Ovary (tissue), 3 donors: Measurements from ENCODE around the gene MCF2L.

ENCODE experiments used
- EP300 ChIP-seq: sonication (generic); formaldehyde crosslinking; IDR thresholded peaks from one replicate; pipeline ENCODE4 v1.6.1; 2017; ENCODE audit warnings: antibody characterized with exemption
- TF ChIP-seq, protein P1 (sequence below), 3 donors: fragments of 450-650 bp in 2 of 3; fragments of 200-600 bp in 1 of 3; IDR thresholded peaks; one replicate each; pipeline versions ENCODE4 v1.5.1 to v1.8.0; 2016 to 2022; ENCODE audit warnings: antibody characterized with exemption in 3 of 3, mild to moderate bottlenecking in 1 of 3
- donor health status: DM: no; HTN: no; CAD: no.

DNA sequence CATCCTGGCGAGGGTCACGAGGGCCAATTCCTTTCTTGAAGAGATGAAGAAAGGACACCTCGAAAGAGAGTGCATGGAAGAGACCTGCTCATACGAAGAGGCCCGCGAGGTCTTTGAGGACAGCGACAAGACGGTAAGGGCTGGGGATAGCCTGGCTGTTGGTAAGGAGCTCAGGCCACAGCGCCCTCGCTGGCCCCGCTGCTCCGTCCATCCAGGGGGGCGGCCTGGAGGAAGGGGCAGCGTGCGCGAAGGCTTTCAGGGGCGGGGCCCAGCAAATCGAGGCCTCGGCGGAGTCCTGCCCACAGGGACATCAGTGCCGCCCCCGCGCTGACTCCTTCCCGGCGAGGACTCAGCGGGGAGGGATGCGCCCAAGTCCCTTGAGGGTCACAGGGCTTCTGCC is 160.5 kb downstream of the MCF2L start:
- TF ChIP-seq, protein P1, sequence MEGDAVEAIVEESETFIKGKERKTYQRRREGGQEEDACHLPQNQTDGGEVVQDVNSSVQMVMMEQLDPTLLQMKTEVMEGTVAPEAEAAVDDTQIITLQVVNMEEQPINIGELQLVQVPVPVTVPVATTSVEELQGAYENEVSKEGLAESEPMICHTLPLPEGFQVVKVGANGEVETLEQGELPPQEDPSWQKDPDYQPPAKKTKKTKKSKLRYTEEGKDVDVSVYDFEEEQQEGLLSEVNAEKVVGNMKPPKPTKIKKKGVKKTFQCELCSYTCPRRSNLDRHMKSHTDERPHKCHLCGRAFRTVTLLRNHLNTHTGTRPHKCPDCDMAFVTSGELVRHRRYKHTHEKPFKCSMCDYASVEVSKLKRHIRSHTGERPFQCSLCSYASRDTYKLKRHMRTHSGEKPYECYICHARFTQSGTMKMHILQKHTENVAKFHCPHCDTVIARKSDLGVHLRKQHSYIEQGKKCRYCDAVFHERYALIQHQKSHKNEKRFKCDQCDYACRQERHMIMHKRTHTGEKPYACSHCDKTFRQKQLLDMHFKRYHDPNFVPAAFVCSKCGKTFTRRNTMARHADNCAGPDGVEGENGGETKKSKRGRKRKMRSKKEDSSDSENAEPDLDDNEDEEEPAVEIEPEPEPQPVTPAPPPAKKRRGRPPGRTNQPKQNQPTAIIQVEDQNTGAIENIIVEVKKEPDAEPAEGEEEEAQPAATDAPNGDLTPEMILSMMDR (IDR thresholded peaks at IDR 0.05): no peak
- no peak for TF ChIP-seq EP300
